ENCODE data around the gene DHX35.

- TF ChIP-seq CTCF (conservative IDR thresholded peaks at IDR 0.05 in 1 of 2, IDR thresholded peaks at IDR 0.05 in 1 of 2; ENCODE audit: extremely low read depth in 1 of 2, insufficient read depth in 1 of 2, low read depth in 1 of 2, low read length in 2 of 2) (no peak), EZH2 (IDR thresholded peaks at IDR 0.05; ENCODE audit: borderline replicate concordance, low read length) (no peak)
Observed at GRCh38 chr20:38937978-38938473, 24.1 kb upstream of the DHX35 start.
